Body of pancreas (tissue), 4 donors: ENCODE measurements around the gene SLC35G6.

Experiments used
- CTCF ChIP-seq, 7 experiments: fragments of 450-650 bp in 4 of 7; fragments of 200-600 bp in 3 of 7; sonication (generic) in 3 of 7; IDR thresholded peaks; one replicate each; pipeline ENCODE4 v1.5.1; 2016 to 2019; ENCODE audit warnings: antibody characterized with exemption in 7 of 7
- POLR2A ChIP-seq, 3 donors: fragments of 450-650 bp; IDR thresholded peaks; one replicate each; pipeline ENCODE4 v1.6.1; 2016; ENCODE audit warnings: antibody characterized with exemption in 3 of 3, mild to moderate bottlenecking in 2 of 3

GRCh38 chr17:7471729-7472128, 9.5 kb upstream of the SLC35G6 start:
- no peak for TF ChIP-seq POLR2A (IDR thresholded peaks at IDR 0.05)
- no peak for TF ChIP-seq CTCF (IDR thresholded peaks at IDR 0.05)
